A673 (cell line): Measurements from ENCODE around the gene CDC23.

ENCODE experiments used
- EZH2 ChIP-seq: fragments of 200-600 bp; sonication (generic); IDR thresholded peaks from 2 replicates; pipeline ENCODE4 v1.6.1; 2017; ENCODE audit warnings: borderline replicate concordance, low read depth, mild to moderate bottlenecking, mixed read lengths, antibody characterized with exemption, low read length; ENCODE audit not compliant: poor library complexity, severe bottlenecking
- TF ChIP-seq, protein P1 (sequence below): fragments of 300-800, 200-600 bp; sonication (generic); conservative IDR thresholded peaks from 2 replicates; pipeline ENCODE4 v1.5.1; 2017; ENCODE audit warnings: low read depth, mild to moderate bottlenecking, antibody characterized with exemption, low read length, moderate library complexity, mixed read lengths

DNA sequence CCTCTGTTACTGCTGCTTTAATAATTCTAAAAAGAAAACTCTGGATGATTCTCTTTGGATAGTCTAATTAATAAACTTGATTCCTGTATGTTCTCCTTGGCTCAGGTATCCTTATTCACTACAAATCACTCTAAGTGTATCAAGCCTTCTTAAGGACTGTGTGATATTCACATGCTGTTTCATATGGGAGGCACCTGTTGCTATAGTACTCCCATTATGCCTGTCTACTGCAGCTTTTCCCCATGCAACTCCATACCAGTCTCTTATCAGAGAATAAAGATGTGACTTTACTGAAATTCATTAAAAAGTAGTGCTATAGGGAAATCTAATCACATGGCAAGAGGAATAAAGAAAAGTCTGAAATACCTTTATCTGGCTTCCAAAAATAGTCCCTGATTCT, 49.4 kb downstream of the CDC23 start:
- TF ChIP-seq, protein P1, sequence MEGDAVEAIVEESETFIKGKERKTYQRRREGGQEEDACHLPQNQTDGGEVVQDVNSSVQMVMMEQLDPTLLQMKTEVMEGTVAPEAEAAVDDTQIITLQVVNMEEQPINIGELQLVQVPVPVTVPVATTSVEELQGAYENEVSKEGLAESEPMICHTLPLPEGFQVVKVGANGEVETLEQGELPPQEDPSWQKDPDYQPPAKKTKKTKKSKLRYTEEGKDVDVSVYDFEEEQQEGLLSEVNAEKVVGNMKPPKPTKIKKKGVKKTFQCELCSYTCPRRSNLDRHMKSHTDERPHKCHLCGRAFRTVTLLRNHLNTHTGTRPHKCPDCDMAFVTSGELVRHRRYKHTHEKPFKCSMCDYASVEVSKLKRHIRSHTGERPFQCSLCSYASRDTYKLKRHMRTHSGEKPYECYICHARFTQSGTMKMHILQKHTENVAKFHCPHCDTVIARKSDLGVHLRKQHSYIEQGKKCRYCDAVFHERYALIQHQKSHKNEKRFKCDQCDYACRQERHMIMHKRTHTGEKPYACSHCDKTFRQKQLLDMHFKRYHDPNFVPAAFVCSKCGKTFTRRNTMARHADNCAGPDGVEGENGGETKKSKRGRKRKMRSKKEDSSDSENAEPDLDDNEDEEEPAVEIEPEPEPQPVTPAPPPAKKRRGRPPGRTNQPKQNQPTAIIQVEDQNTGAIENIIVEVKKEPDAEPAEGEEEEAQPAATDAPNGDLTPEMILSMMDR = no peak
- no peak for TF ChIP-seq EZH2
